Right ventricle myocardium superior (tissue), 1 donor: ENCODE data around the gene GABRP. TPM values are rescaled to one million over a fixed set of nuclear protein-coding genes. Genes with fewer than 3 reads are reported as not detected.
A peak's percentile ranks its signal among the peaks of the same experiment; 100 is the strongest.
"Not testable (repeated sequence)": the region's sequence is repeated elsewhere in the genome, so short reads cannot be mapped to it uniquely, and the experiment has no call there.

Experiments used
- ATAC-seq: fragments of 200-7000 bp; cut with Tn5 transposase; one replicate; pipeline ENCODE4 v1.9.1; 2020; ENCODE audit warnings: mild to moderate bottlenecking; ENCODE audit not compliant: poor library complexity
- DNase-seq: peaks from one replicate; pipeline ENCODE4 v3.0.0-alpha.2; 2020
- intact Hi-C: fragments of 100-400 bp; cut with DNase I; formaldehyde crosslinking; loops from one replicate; pipeline ENCODE4 v1.11.2; 2022
- total RNA-seq: library from RNA; stranded (reverse); fragmentation: NEBNext Ultra II Directional; extraction: Animal tissue kit (Norgen Biotek cat#: 25700); gene quantifications from one replicate; pipeline ENCODE4 v1.2.1, GENCODE V29; 2021
- donor health status: DM: no; HTN: yes; CAD: no; lungs with severe emphysema.

The GABRP gene
- total RNA-seq, 1 donor from 2014 or later = 0.13 TPM

DNA sequence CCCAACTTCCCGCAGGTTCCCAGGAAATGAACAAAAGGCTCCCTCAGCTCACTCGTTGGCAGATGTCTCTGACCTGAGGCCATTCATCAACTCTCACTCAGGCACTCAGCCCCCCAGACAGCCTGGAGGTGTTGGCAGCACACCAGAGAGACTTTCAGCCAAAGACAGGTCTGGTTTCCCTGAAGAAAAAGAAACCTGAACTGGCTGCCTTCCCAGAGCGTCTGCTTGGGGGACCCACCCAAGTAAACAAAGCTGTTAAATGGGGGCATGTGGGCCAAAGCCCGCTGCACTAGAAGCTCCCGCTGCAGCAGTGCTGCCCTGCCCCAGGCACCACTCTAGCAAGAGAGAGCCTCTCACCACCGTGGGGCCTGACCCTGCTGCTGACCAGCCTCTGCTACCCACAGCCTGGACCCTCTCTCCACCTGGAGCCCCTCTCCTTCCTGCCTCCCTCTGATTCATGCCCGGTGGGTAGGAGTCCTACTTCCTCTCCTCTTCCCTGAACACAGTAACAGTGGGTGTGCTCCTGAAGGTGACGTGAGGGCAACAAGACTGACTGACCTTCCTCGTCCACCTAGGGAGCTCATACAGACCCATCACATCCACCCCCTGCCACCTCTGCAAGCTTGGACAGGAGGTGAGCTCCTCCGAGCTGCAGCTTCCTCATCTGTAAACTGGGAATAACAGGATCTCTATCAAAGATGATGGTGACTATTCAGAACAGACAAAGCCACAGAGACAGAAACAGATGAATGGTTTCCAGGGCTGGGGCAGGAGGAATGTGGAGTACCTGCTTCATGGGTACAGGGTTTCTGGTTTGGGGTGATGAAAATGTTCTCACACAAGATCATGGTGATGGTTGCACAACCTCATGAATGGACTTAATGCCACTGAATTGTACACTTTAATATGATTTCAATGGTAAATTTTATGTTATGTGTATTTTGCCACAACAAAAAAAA lies 31.0 kb upstream of the GABRP start:
- ATAC-seq (no peak), DNase-seq (peak; percentile 45)
- intact Hi-C loops = no loop called here

DNA sequence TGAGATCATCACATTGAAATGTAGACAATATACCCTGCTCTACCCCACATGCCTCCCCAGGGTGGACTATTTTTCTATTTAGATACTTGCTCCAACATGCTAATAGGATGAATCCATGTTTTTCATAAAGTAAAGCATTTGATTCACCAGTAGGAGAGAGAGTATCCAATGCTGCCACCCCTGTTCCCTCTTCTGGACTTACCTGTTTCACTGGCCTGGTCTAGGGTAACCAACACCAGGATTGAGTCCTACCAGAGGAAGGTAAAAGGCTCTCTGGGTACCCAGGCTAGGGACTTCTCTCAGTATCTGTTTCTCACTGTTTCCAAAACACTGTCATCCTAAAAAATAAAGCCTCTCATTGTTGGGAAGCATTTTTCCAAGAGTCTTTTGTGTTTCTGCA lies 30.2 kb upstream of the GABRP start:
- ATAC-seq (no peak), DNase-seq (no peak)
- intact Hi-C loops = no loop called here

DNA sequence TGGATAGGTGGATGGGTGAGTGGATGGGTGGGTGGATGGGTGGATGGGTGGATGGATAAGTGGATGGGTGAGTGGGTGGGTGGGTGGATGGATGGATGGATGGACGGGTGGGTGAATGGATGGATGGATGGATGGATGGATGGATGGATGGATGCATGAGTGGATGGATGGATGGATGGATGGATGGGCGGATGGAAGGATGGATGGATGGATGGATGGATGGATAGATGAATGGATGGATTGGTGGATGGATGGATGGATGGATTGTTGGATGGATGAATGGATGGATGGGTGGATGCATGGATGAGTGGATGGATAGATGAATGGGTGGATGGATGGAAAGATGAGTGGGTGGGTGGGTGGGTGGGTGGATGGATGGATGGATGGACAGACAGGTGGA lies 29.0 kb upstream of the GABRP start:
- intact Hi-C loops, DNase-seq, ATAC-seq: not testable (repeated sequence)

DNA sequence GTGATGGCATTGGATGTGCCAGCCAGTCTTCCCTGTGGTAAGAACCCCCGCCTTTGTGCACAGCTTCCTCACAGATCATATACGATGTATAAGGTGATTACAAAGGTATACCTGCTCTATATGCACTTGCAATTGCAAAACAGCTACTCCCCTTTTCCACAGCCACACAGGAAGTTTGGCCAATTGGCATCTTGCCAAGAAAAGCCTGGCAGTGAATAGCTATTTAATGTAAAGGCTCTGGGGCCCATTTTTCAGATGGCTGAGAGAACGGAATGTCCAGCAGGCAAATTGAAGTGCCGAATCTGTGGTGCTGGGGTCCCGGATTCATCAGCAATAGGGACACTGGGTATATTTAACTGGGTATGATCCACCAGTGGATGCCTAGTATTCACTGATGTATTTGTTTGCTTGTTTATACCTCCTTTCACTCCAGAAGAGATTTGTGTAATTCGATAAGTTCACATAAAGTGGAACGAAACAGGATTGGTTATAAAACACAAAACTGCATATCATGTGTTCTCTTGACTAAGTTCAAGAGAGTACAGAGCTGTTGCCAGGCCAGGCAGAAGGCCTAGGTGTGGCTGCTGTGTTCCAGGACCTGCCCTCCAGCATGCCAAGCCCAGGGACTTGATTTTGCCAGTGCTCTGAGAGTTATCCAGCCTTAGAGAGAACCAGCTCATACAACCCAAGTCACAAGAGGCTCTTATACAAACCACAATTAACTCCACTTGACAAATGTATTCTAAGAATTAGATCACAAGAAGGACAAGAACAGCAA lies 27.7 kb upstream of the GABRP start:
- ATAC-seq (peak; percentile 93), DNase-seq (peak; percentile 80)
- intact Hi-C loops = no loop called here

DNA sequence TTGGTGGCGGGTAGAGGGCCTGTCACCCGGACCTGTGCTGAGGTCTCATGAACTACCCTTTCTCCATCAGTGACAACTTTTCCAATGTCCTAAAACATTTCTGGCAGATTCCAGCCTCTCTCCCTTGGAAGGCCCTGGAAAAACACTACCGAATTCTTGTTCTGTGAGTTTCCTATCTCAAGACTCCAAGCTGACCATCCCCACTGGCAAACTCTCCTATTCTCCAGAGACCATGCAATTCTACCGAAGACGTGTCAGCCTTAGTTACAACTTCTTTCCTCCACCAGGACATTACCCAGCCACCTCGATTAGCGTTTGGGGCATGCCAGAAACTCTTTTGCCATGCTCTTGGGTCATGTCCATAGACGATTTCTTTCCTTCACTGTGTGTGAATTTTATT lies 26.8 kb upstream of the GABRP start:
- intact Hi-C loops = no loop called here
- ATAC-seq (no peak), DNase-seq (no peak)

DNA sequence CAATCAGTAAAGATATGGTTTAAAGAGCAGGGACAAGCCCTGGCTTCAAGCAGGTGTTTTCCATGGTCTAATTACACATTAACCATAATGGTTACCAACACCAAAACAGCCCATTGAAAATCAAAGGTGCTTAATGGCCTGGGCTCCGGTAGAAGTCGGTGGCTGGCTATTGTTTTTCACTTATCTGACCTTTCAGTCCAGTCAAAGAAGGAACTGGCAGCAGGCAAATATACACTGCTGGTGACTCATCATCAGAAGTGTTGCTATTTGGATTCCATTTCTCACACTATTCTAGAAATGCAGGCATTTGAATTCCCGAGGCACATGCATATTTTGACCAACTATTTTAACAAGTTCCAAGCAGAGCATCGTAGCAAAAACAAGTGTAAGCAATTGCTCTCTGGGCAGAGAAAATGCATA lies 26.3 kb upstream of the GABRP start:
- intact Hi-C loops = no loop called here
- ATAC-seq = peak; percentile 81
- DNase-seq = no peak

DNA sequence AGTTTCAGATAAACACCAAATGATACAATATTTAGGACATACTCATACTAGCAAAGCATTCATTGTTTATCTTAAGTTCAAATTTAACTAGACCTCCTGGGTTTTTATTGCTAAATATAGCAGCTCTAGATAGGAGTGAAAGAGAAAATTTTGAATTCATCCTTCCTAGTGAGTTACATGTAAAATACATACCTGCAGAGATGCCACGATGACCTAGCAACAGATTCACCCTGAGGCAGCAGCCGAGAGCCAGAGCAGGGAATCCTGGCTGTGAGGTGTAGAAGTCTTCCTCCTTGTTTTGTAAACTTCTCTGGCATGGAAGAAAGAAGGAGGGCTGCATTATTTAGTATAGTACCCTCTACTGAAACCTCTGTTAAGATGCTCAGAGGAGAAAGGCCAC lies 25.9 kb upstream of the GABRP start:
- DNase-seq (no peak), ATAC-seq (no peak)
- intact Hi-C loops = no loop called here

DNA sequence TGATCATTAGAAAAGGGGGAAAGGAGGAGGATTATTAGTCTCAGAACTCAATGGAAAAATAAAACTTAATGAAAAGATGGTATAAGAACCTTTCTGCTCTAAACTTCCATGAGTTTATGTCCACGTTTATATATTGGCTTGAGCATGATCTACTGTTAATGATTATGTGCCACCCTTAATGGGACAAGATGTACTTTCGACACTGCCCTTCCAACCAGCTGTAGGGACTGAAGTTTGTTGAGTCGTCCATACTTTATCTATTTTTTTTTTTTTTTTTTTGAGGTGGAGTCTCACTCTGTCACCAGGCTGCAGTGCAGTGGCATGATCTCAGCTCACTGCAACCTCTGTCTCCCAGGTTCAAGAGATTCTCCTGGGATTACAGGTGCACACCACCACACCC lies 25.0 kb upstream of the GABRP start:
- ATAC-seq (no peak), DNase-seq (no peak)
- intact Hi-C loops = no loop called here

DNA sequence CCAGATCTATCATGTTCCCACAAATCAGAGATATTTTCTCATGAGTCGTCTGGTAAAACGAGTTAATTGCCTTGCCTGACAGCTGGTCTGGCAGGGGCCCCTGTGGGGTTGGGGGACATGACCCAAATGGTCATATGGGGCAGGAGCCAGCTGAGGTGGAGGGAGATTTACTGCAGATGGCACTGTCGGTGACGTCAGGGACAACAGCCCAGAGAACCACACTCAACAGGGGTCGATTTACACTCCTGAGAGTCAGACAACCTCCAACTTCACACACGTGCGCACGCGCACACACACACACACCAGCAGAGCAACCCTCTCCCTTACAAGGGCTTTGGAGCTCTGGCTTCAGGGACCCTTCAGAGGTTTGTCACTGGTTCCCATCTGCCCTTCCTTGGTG lies 23.4 kb upstream of the GABRP start:
- intact Hi-C loops = no loop called here
- DNase-seq (no peak), ATAC-seq (no peak)

DNA sequence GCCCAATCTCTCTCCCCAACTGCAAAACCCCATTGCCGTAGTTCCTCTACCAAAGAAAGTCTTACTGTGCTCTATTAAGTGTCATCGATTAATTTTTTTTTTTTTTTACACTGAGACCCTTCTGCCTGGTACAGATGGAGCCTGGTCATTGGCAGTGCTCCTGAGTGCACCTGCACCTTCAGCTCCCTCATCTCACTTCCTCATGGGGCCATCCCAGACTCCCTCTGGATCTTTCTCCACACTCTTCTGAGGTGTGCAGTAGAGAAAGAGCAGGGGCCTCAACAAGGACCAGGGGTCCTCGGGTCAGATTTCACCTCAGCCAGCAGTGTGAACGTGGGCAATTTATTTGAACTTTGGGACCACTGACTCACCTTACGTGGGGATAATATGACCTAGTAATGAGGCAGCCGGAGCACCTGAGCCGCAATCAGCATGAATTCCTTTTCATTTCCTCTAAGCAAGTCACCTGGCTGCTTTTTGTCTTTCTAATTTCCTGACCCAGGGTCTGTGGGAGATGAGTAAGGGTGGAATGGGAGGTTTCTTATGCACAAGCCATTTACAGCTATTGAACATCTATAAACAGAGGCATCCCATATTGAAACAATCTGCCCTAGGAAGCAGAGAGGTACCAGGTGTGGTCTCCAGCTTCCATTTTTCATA lies 22.3 kb upstream of the GABRP start:
- ATAC-seq (no peak), DNase-seq (no peak)
- intact Hi-C loops = no loop called here

DNA sequence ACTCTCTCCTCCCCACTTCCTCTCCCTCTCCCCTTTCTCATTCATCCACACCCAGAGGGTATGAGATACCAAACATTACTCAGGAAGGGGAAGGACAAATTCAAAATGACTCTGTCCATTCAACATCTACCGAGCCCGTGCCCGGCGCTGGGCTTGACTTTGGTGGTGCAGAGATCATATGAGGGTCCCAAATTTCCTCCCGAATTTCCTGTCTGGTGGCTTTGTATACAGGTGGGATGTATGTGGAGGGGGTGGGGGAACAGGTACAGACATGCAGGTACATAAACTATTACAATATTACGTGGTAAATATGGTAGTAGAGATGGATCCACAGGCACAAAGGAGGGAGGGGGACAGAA lies 21.8 kb upstream of the GABRP start:
- ATAC-seq (no peak), DNase-seq (no peak)
- intact Hi-C loops = no loop called here

DNA sequence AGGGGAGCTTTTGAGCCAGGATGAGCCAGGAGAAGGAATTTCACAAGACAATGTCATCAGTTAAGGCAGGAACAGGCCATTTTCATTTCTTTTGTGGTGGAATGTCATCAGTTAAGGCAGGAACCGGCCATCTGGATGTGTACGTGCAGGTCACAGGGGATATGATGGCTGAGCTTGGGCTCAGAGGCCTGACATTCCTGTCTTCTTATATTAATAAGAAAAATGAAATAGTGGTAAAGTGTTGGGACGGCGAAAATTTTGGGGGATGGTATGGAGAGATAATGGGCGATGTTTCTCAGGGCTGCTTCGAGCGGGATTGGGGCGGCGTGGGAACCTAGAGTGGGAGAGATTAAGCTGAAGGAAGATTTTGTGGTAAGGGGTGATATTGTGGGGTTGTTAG lies 21.2 kb upstream of the GABRP start:
- intact Hi-C loops = not testable (repeated sequence)

DNA sequence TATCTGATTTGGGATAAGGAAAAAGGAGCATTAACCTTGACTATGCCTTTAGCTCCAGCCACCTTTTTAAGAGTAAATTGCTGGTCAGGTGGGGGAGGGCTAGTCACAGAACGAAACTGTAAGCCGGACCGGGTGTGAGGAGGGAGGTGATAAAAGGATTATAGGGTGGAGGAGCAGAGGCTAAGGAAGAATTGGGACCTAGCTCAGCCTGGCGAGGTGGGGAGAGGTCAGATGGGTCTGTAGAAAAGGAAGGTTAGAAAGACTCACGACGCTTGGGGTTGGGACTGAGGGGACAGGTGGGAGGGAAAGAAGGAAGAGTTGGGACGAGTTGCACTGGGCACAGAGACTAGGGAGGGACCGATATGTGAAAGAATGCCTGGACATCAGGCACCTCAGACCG lies 17.7 kb upstream of the GABRP start:
- intact Hi-C loops, ATAC-seq, DNase-seq: not testable (repeated sequence)

More for the DNA sequence above, 21.2 kb upstream of the GABRP start:
- ATAC-seq, DNase-seq: not testable (repeated sequence)

DNA sequence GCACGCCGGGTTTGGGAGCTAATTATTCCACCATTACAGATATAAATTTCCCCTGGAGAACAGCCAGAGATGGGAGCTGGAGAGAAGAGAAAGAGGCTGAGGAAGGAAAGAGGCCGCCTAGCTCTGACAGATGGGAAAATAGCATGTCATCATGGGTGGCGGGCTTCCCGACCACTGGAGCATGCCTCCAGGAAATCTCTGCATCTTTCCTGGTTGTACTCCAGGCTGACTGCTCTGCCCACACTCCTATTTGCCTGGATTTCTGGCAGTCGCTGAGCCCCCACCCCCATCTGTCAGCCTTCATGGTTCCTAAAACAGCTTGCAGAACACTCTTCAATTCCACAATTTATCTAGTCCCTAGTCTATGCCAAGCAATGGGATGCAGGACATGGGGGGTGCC lies 14.3 kb upstream of the GABRP start:
- intact Hi-C loops = no loop called here
- no peak for DNase-seq

DNA sequence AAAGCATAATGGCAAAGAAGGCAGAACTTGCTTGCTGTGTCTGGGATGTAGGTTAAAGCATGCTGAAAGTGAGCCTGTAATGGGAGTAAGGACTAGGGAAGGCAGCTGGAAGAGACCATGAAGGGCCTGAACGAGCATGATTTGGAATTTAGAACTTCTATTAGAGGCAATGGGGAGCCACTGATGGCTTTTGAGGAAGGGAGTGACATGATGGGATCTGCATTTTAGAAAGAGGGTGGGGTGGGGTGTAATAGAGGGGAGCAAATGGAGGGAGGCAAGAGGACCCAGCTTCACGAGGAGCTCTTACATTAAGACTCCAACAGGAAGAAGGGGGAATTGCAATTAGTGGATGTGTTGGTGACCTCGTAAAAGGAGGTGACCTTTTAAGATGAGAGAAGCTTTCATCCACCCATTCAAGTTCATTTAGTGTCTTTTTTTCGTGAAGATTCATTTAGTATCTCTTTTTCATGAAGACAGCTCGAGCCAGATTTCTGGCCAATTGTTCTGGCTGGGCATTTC lies 13.6 kb upstream of the GABRP start:
- intact Hi-C loops = no loop called here
- ATAC-seq (no peak), DNase-seq (no peak)

More for the DNA sequence above, 14.3 kb upstream of the GABRP start:
- no peak for ATAC-seq

DNA sequence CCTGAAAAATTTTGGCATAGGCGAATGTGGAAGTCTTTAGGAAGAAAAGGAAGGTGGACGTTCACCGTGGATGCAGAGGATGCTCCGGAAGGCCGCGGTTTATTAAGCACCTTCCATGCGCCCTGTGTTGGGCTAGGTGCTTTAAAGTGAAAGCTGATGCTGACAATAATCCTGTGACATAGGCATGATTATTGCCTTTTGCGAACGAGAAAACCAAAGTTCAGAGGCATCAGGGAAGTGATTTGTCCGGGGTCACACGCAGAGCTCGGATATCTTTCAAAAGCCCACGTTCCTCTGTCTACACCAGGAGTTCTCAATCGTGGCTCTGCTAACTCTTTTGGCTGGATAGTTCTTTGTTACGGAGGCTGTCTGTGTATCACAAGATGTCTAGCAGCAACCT lies 12.0 kb upstream of the GABRP start:
- DNase-seq = no peak
- intact Hi-C loops = no loop called here
- no peak for ATAC-seq

DNA sequence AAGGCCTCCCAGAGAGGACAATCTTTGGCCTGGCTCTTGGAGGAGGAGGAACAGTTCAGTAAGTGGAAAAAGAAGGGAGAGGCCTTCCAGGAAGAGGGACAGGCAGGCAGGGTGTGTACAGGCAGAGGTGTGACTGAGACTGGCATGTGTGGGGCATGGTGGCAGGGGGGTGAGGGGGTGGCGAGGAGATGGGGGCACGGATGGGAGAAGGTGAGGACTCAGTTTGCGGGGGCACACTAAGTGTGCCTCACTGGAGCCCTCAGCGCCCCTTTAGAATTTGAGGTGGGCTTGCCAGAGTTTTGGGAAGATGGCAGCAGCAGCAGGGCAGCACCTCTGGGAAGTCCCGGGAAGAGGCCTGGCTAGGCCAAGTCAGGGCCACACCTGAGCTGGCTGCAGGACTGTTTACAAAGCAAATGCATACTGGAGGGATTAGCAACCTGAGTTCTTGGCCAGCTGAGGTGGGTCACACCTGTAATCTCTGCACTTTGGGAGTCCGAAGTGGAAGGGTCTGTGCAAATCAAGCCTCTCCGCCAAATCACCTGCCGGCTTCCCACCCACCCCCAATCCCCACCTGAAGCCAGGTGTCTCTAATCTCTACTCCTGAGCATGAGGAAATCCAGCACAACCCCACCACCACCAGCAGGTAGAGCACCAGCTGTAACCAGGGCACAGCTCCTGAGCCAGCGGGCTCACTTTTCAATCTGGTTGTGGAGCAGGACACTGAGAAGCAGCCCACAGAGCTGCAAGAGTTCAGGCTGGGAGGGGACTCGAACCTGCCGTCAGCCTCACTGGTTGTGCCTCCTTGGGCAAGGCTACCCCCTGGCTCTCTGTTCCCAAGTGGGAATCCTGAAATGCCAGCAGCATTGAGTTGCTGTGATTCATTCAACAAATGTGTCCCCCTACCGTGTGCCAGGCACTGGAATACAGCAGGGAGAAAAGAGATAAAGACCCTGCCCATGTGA lies 10.2 kb upstream of the GABRP start:
- intact Hi-C loops = no loop called here
- DNase-seq (no peak), ATAC-seq (no peak)

DNA sequence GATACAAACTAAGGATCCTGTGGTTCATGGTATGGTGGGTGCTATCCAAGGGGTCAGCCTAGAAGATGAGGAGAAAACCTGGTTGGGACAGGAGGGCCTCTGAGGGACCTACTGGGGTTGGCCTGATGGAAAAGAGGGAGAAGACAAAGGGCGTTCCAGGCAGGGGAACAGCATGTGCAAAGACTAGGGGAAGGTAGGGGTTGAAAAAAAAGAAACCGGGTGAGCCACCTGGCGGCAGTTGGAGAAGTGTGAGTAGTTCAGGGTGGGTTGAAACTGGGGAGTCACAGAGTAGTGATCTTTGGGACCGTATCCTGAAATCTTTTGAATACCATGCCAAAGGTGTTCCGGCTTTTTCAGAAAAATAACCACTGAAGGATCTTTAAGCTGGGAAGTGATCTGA lies 8.7 kb upstream of the GABRP start:
- no peak for DNase-seq
- no peak for ATAC-seq
- intact Hi-C loops = no loop called here
